ENCODE data around the gene MPO.

DNA sequence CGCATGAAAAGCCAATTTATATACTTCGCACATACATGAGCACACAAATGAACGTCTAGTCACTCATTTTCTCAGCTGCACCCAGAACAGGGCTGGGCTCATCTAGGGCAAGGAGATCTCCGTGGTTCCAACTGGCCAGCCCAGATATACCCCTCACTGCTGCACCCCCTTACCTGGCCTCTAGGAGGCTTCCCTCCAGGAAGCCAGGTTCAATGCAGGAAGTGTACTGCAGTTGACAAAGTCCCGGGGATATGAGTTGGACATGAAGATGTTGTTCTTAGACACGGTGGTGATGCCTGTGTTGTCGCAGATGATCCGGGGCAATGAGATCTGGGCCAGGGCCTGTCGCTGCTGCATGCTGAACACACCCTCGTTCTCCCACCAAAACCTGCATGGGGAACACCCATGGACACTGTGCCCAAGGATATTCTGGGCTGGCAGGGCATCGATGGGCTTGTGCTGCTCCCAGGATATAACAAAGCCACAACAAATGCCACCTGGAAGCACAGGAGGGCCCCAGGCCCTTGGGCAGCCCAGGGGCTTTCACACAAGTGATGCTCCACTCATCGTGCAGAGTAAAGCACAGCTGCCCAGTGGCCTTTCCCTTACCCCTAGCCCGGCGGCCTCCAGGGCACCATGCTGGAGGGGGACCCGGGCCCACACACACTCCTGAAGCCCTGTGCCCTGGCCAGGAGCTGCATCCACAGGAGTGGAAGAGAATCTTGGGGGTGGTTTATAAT, 10.1 kb downstream of the MPO start:
- no peak for TF ChIP-seq CTCF (IDR thresholded peaks at IDR 0.05)
- TF ChIP-seq CHD2 (IDR thresholded peaks at IDR 0.05; ENCODE audit: low read length, partially characterized antibody): no peak
- TF ChIP-seq HDAC2 (IDR thresholded peaks at IDR 0.05): no peak
- no peak for TF ChIP-seq MAZ (IDR thresholded peaks at IDR 0.05; ENCODE audit: borderline replicate concordance, low read depth, low read length)
- no peak for TF ChIP-seq RNF2 (IDR thresholded peaks at IDR 0.05; ENCODE audit: borderline replicate concordance, low read depth)

Measured in A549 (cell line).